Measurements from ENCODE around the gene RRBP1.

- TF ChIP-seq POLR2A (IDR thresholded peaks at IDR 0.05; ENCODE audit: low read depth, low read length) (no peak), FOS (IDR thresholded peaks at IDR 0.05; ENCODE audit: borderline replicate concordance, insufficient read depth, low read length) (no peak), POLR2AphosphoS5 (IDR thresholded peaks at IDR 0.05; ENCODE audit: insufficient read depth, low read depth, low read length) (no peak), EZH2 (IDR thresholded peaks at IDR 0.05; ENCODE audit: borderline replicate concordance, low read depth, low read length, severe bottlenecking) (no peak), MYC (IDR thresholded peaks at IDR 0.05; ENCODE audit: low read depth, low read length) (no peak), GATA2 (IDR thresholded peaks at IDR 0.05; ENCODE audit: insufficient read depth, insufficient read length, low read depth, low read length) (no peak), JUN (IDR thresholded peaks at IDR 0.05; ENCODE audit: borderline replicate concordance, insufficient read depth, insufficient read length, low read depth) (no peak)
- TF ChIP-seq, protein P1, sequence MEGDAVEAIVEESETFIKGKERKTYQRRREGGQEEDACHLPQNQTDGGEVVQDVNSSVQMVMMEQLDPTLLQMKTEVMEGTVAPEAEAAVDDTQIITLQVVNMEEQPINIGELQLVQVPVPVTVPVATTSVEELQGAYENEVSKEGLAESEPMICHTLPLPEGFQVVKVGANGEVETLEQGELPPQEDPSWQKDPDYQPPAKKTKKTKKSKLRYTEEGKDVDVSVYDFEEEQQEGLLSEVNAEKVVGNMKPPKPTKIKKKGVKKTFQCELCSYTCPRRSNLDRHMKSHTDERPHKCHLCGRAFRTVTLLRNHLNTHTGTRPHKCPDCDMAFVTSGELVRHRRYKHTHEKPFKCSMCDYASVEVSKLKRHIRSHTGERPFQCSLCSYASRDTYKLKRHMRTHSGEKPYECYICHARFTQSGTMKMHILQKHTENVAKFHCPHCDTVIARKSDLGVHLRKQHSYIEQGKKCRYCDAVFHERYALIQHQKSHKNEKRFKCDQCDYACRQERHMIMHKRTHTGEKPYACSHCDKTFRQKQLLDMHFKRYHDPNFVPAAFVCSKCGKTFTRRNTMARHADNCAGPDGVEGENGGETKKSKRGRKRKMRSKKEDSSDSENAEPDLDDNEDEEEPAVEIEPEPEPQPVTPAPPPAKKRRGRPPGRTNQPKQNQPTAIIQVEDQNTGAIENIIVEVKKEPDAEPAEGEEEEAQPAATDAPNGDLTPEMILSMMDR (IDR thresholded peaks at IDR 0.05; ENCODE audit: extremely low read depth in 1 of 2, insufficient read depth in 1 of 2, low read depth in 1 of 2, low read length in 2 of 2), result no peak
- TF ChIP-seq, protein P2, sequence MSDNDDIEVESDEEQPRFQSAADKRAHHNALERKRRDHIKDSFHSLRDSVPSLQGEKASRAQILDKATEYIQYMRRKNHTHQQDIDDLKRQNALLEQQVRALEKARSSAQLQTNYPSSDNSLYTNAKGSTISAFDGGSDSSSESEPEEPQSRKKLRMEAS (IDR thresholded peaks at IDR 0.05; ENCODE audit: insufficient read depth, insufficient read length), result no peak
Measured at GRCh38 chr20:17622851-17623508, 59.1 kb downstream of the RRBP1 start.
